NCI-H187 (cell line): ENCODE measurements around the gene TRIM46.
"Not testable (repeated sequence)": the region's sequence is repeated elsewhere in the genome, so short reads cannot be mapped to it uniquely, and the experiment has no call there.

Experiments
- DNase-seq, 2 experiments: peaks; one replicate each; lab custom pipeline; 2025; lab: John Stamatoyannopoulos, UW

TRIM46 gene

DNA sequence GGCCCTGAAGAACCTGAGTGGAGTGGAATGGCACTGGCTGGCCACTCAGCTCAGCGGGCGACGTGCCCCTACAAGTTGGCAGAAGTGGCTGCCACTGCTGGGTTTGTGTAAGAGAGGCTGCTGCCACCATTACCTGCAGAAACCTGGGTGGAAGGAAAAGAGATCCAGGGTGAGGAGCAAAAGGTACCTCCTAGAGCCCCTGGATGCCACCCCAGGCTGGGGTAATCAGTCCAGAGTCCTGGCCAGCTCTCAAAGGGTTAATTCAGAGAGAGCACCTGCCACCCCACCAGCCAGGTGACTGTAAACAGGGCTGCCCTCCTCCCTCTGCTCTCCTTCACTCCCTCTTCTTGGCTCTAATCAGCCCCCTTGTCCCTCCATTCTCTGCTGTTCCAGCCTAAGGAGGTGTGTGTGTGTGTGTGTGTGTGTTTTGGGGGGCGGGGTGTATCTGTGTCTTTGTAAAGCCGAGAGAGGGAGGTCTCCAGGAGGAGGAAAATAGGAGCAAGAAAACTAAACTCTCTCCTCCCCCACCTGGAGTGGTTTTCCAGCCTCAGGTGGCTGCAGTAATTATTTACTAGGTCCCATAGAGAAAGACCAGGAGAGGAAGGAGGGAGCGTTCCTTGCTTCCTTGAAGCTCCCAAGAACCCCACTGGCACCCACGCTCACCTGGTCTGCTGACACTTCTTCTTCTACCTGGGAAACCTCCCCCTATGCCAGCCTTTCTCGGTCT lies 12.6 kb downstream of the TRIM46 start:
- DNase-seq, result no peak

DNA sequence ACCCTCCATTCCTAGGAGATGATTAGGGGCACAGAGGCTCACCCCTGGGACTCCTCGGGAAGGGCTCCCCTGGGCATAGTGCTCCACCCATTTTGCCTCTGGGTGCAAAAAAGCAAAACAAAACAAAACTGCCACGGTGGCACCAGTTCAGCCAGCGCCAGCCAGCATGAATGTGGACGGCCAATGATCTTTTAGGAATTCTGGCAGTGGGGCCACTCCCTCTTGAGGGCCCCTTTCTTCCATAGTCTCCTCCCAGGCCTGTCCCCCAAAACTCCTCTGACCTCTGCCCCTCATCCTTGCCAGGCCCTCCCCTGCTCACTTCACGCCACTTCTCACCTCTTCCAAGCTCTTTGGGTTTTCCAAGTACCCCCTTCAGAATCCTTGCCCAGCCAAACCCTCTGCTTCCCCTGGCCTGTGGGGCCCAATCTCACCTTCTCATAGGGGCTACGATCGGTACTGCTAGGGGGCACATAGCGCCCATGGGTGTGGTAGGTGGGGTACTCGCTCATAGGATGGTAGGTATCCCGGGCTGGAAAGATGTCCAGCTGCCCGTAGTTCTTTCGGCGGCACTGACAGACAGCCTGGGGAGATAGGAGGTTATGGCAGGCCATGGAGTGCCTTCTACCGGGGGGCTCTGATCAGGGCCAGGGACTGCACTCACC lies 13.3 kb downstream of the TRIM46 start:
- no peak for DNase-seq

DNA sequence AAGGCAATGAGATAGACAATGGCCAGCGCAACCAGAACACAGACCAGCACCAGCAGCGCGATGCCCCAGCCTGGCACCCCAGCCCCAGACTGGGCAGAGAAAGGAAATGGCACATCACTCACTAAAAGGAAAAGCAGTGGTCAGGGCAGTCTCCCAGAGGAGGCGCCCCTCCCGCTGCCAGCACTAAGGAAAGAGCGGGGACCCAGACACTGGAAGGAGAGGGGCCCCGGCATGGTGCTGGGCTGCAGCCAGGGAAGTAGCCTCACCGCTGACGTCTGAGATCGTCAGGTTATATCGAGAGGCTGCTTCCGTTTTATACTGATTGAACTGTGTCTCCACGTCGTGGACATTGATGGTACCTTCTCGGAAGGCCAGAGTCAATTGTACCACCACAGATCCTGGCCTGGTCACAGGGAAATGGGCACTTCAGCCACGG lies 13.8 kb downstream of the TRIM46 start:
- DNase-seq, result no peak

DNA sequence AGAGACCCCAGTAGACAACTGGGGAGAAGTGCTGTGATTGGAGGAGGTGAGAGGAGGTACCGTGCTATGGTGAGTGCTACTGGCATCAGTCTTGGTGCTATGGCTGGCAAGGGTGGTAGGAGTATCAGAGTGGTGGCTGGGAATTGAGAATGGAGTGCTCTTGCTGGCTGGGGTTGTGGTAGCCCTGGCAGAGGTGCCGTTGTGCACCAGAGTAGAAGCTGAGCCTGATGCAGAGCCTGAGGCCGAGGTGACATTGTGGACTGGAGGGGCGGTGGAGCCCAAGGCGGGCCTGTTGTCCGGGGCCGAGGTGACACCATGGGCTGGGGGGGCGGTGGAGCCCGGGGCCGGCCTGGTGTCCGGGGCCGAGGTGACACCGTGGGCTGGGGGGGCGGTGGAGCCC lies 14.6 kb downstream of the TRIM46 start:
- no peak for DNase-seq

DNA sequence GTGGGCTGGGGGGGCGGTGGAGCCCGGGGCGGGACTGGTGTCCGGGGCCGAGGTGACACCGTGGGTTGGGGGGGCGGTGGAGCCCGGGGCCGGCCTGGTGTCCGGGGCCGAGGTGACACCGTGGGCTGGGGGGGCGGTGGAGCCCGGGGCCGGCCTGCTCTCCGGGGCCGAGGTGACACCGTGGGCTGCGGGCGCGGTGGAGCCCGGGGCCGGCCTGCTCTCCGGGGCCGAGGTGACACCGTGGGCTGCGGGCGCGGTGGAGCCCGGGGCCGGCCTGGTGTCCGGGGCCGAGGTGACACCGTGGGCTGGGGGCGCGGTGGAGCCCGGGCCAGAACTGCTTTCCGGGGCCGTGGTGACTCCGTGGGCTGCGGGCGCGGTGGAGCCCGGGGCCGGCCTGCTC lies 16.3 kb downstream of the TRIM46 start:
- not testable (repeated sequence) for DNase-seq

DNA sequence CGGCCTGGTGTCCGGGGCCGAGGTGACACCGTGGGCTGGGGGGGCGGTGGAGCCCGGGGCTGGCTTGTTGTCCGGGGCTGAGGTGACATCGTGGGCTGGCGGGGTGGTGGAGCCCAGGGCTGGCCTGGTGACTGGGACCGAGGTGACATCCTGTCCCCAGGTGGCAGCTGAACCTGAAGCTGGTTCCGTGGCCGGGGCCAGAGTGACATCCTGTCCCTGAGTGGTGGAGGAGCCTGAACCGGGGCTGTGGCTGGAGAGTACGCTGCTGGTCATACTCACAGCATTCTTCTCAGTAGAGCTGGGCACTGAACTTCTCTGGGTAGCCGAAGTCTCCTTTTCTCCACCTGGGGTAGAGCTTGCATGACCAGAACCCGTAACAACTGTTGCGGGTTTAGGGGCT lies 18.3 kb downstream of the TRIM46 start:
- no peak for DNase-seq

DNA sequence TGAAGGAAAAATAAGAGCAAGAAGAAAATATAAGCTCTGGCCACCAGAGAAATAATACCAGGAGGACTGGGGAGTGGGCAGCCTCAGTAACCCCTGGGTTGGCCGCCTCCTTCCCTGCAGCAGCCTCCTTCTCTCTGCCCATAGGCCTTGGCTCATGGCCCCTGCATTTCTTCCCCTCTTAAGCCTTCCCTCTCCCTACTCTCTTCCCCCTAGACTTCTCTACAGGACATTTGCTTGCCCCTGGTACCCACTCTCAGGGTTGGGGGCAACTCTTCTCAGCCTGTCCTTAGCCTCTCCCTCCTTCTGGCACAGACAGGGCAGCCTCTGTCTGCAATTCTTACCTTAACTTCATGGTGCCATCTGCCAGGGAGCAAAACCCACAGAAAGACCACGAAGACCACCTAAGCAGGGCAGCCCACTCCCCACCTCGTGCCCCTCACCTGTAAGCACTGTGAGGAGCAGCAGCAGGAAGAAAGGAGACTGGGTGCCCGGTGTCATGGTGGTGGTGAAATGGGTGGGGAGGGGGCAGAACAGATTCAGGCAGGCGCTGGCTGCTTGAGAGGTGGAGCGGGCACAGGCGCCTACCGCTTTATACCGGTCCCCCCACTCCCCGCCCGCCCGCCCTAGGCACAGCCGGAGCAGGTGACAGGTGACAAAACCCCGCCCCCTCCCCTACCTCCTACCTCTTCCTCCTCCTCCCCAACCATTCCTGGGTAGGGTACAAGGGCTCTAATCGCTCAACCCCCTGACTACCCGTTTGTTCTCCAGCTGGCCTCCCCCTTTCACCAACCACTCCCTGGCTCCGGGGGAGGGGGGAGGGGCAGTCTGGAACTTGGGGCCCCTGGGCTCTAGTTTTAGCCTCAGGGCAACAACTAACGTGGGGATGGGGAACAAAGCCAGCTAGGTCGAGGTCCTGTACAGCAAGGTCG lies 19.0 kb downstream of the TRIM46 start:
- DNase-seq, result peak; percentile 72 to 85

DNA sequence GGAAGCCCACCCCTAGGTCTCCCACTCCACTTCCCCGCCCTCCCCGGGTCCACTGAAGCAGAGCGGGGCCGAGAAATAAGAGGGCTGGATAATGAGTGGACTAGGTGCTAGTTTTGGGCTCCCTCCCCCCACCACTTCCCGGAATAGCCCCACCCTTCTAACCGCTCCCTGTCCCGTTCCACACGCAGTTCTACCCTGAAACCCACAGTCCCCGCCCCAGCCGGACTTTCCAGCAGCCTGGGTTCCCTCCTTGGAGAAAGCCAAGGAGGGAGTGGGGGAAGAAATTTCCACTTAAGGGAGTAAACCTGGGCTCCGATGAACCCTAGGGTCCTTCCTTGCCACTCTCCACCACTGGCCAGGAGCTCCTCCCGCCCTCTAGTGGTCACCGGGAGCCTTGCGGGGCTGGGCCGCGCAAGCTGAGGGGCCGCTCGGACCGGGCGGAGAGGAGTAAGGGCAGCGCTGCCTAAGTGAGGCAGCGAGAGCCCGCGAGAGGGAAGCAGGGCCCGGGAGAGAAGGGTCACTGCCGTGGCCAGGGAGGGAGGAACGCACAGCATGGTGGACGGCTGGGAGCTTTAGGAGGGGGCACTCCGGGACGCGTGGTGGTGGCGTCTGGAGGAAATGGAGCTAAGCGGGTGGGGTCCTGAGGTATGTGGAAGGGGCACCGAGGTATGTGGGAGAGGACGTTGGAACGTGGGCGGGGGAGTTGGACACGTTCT lies 19.8 kb downstream of the TRIM46 start:
- peak; percentile 87 to 92 for DNase-seq

DNA sequence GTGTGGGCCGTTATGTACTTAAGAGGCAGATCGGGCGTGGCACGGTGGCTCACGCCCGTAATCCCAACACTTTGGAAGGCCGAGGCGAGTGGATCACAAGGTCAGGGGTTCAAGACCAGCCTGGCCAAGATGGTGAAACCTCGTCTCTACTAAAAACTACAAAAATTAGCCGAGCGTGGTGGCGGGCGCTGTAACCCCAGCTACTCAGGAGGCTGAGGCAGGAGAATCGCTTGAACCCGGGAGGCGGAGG lies 20.3 kb downstream of the TRIM46 start:
- DNase-seq, result not testable (repeated sequence)

DNA sequence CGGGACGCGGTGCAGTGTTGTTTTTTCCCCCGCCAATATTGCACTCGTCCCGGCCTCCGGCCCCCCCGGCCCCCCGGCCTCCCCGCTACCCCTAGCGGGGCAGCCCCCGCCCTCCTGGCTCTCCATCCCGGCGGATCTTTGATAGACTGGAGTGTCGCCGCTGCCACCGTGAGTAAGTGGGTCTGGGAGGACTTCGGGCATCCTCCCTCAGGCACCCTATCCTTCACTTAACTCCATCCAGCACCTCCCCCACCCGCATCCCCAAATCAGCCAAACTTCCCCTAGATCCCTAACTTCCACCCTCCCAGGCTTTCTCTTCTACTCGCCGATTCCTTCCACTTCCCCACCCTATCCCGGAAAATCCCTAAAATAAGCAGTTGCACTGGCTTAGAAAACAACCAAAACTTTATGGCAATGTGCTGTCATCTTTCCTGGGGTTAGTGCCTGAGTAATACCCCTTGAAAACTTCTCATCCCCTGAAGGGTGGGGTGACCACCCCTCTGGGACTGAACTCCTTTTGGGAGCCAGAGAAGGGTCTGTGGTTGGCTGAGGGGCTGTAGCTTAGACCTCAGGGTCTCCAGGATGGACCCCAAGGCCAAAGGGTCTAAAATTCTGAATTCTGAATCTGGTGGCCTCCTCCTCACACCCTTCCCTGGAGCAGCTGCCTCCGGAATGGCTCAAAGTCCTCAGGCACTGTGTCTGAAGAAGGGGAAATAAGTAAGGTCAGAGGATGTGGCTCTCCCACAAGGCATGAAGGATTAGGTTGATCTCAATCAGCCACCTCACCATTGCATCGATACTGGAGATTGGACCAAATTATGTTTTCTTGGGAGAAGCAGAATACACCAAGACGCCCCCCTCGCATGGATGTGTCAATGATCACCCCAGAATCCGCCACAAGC lies 21.8 kb downstream of the TRIM46 start:
- DNase-seq, result no peak

DNA sequence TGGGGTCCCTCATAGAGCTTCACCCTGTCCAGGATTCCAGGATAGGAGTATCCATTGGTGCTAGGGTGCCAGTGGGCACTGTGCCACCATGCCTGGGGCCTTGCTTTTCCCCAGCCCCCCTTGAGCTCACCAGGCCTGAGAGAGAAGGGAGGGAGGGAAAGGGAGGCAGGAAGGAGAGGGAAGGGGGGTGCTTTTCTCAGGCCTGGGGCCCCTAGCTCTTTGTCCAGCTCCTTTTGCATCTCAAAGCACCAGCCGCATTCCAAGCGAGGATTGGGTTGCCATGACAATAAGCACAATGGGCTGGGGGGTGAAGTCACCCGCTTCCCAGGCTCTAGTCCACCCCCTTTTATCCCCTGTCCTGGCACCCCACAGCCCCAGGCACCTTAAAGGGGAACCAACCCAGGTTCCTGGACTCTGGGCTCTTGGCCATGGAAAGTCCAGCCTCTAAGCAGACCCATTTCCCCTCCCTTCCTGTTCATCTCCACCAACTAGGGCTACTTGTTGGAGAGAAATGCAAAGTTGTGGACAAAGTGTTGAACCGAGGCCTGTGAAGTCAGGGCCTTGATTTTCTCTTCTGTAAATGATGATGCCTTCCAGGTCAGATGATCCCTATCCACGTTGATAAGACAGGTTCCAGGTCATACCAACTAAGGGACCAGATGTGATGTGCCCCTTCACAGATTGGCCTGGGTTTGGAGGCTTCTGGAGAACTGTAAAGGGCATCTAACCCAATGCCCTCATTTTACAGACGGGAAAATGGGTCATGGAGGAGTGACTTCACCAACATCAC lies 22.6 kb downstream of the TRIM46 start:
- DNase-seq, result no peak

DNA sequence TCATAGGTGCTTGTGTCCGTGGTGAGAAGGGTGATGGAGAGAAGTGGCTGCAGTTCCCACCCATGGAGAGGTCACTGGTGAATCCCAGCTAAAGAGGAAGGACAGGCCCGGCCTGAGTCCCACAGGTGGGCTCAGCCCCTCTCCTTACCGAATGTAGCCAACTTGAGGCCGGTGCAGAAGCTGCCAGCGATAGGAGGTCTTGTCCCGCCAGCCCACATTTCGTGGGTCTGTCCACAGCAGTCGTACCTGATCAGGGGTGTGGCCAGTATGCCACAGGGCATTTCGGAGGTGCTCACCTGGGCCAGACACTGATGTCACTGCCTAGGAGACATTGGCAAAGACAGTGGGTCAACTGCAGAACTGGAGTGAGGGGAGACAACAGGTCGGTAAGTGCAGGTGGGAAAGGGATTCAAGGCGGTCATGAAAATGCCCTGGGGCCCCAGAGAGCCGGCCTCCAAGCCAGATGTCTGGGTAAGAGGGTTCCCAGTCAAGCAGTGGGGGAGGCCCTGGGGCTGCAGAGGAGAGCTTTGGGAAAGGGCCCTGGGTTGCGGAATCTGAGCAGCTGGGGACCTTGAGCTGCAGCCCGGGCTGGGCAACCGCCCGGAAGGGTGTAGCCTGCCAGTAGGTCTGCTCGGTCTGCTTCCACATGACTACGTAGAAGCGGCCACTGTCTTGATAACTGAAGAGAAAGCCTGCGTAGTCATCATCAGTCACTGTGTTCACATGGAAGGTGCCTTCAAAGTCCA lies 23.4 kb downstream of the TRIM46 start:
- no peak for DNase-seq

DNA sequence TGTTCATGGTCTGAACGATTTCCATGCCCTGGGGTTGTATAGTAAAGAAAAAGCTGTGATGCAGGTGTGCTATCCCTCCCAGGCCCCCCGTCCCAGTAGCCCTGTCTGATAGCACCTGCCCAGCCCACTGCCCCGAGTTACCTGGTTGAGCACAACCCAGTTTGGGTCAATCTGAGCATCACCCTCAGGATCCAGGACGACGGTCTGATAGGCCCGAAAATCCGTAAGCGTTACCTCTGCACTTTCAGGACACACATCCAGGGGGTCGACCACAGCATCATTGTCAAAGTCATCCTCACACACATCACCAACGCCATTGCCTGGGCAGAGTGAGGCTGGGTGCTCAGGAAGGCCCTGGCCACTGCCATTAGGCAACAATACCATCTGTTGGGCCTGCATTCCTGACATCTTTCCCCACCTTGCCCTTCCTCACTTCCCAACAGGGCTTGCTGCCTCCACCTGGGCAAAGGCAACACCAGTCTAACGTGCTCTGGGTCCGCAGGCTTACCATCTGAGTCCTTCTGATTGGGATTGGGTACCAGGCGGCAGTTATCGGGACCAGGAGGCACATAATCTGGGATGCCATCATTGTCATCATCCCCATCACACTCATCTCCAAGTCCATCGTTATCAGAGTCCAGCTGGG lies 24.4 kb downstream of the TRIM46 start:
- no peak for DNase-seq

DNA sequence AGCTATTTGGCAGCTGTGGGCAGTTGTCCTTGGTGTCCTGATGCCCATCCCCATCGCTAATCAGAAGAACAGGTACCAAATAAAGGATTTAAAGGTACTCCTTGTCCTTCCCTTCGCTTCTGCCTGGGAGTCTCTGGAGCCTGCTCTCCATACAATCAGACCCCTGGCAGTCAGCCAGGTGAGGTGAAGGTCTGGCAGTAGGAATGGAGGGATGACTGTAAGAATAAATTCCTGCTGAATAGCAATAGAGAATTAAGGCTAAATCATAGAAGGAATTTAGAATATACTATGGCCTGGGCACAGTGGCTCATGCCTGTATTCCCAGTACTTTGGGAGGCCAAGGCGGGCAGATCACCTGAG lies 24.9 kb downstream of the TRIM46 start:
- no peak for DNase-seq

DNA sequence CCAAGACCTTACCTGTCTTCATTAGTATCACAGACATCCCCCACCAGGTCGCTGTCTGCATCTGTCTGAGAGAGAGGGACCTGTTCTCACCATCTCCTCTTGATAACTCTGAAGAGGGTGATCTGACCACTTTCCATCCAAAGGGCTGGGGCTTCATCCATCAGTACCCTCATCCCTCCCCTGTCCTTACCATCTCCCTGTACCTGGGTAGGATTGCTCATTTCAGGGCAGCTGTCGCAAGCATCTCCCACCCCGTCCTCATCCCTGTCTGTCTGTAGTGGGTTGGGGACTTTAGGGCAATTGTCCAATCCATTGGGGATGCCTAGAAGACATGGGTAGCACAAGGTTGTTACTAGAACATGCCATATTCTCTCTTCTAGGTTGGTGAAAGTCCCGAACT lies 26.1 kb downstream of the TRIM46 start:
- DNase-seq, result no peak

DNA sequence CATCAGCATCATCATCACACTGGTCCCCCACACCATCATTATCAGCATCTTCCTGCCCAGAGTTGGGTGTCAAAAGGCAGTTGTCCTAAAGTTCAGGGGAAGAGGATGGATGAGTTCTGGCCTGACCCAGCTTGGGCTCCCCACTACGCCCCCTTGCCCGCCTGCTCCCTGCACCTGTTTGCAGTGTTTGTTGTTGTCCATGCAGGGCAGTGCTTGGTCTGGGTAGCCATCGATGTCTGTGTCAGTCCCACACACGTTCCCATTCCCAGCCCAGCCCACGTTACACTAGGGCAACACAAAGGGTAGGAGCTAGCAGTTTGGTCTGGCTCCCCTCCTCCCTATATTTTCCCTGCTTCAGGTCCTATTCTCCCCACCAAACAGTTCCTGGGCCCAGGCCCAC lies 27.3 kb downstream of the TRIM46 start:
- no peak for DNase-seq

DNA sequence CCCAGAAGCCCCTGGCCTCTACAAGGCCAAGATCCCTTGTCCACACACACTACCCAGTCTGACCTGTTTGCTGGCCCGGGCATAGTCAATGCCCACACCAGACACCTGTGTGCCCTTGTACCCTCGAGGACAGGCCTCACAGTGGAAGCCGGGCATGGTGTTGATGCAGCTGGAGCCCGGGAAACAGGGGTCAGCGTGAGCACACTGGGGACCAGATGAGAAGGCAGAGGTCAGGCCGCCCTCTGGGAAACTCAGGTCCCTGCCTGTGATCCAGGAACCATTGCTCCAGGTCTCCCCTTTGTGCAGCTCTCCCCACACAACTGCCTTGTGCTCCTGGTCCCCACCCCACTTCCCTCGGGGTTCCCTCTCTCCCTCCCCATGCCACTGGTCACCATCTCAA lies 28.5 kb downstream of the TRIM46 start:
- DNase-seq, result no peak

DNA sequence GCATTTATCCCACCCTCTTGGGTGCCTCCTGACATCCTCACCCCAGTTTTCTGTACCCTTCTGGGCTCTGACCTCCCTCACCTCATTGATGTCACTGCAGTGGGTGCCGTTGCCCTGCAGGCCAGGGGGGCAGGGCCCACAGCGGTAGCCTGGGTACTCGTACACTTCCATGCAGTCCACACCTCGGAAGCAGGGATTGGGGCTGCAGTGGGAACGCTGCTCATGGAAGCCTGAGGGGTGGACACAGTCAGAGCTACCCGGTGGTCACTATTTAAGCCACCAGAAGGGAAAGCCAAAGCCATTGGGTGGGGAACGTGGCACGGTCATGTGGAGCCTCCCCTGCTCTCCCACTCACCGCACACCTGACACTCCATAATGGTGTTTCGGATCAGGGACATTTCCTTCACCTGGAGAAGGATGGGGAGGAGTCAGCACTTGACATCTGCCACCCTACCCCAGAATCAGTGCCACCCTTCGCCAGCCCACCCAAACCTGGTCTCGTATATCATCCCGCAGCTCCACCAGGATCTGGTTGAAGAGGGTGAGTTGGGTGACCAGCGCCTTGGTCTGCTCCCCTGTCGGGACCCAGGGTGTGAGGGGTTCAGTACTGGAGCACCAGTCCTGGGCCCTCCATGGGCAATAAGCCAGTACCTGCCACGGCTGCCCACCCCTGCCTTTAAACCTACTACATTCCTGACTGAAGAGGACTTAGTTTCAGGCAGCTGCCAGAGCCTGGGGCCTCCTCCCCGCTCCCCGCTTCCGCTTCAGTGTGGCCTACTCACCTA lies 29.3 kb downstream of the TRIM46 start:
- no peak for DNase-seq

DNA sequence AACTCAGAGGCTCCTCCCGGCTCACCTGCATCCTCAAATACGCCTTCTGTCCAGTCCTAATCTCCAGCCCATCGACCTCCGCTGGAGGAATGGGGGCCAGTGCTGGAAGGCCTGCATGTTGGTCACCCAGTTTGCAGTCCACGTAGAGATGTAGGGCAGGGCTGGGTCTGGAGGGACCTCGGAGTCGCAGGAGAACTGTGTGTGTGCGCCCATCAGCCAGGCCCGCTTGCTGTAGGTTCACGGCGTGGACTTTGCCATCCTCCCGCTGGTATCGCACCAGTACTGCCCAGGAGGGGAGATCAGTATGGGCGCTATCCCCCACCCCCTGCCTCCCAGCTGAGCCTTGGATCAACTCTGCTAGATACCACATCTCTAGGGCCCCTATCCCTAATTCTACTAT lies 31.4 kb downstream of the TRIM46 start:
- no peak for DNase-seq
